Measurements from ENCODE around the gene SHOC1.
A peak's percentile ranks its signal among the peaks of the same experiment; 100 is the strongest.
"Not testable (repeated sequence)": the region's sequence is repeated elsewhere in the genome, so short reads cannot be mapped to it uniquely, and the experiment has no call there.

Gene SHOC1
- total RNA-seq = 0 to 2.6 (median 0) reads per million in 17 experiments

- DNase-seq = no peak
These were observed at the start of gene SHOC1 for GRCh38 chr9:111794835-111795556. Gene SHOC1 (minus strand): TSS chr9:111794937. CDS start chr9:111791418, 3,519 bp downstream.

GRCh38 chr9:111843971-111844370 is 49.2 kb upstream of the SHOC1 start:
- DNase-seq = no peak

GRCh38 chr9:111842313-111842712 is 47.6 kb upstream of the SHOC1 start:
- DNase-seq = no peak

- no peak for DNase-seq
These were observed 45.7 kb upstream of the SHOC1 start for GRCh38 chr9:111840442-111840841.

GRCh38 chr9:111839987-111840386 is 45.2 kb upstream of the SHOC1 start:
- peak in 2 of 4 experiments; percentile 50 to 57 for DNase-seq

- DNase-seq = peak; percentile 60 to 83 (median 76)
These were observed 44.6 kb upstream of the SHOC1 start for GRCh38 chr9:111839387-111839786.

GRCh38 chr9:111838439-111838838 is 43.7 kb upstream of the SHOC1 start:
- DNase-seq = no peak

- DNase-seq = no peak
These were observed 41.6 kb upstream of the SHOC1 start for GRCh38 chr9:111836311-111836710.

GRCh38 chr9:111833941-111834340 is 39.2 kb upstream of the SHOC1 start:
- DNase-seq = no peak

GRCh38 chr9:111832449-111832848 is 37.7 kb upstream of the SHOC1 start:
- no peak for DNase-seq

- DNase-seq = peak in 1 of 4 experiments; percentile 18
These were observed 36.8 kb upstream of the SHOC1 start for GRCh38 chr9:111831371-111832108.

GRCh38 chr9:111828193-111828592 is 33.5 kb upstream of the SHOC1 start:
- peak in 3 of 4 experiments; percentile 13 to 38 (median 21) for DNase-seq

GRCh38 chr9:111825468-111826145 is 30.9 kb upstream of the SHOC1 start:
- no peak for DNase-seq

GRCh38 chr9:111821006-111821528 is 26.3 kb upstream of the SHOC1 start:
- no peak for DNase-seq

- DNase-seq = no peak
These were observed 24.6 kb upstream of the SHOC1 start for GRCh38 chr9:111819360-111819759.

- no peak for DNase-seq
These were observed 20.7 kb upstream of the SHOC1 start for GRCh38 chr9:111815285-111816070.

- no peak for DNase-seq
These were observed 17.6 kb upstream of the SHOC1 start for GRCh38 chr9:111812337-111812736.

- DNase-seq = no peak
These were observed 16.2 kb upstream of the SHOC1 start for GRCh38 chr9:111810908-111811307.

GRCh38 chr9:111810415-111810814 is 15.7 kb upstream of the SHOC1 start:
- not testable (repeated sequence) for DNase-seq

GRCh38 chr9:111807197-111807596 is 12.5 kb upstream of the SHOC1 start:
- no peak for DNase-seq

GRCh38 chr9:111806259-111806658 is 11.5 kb upstream of the SHOC1 start:
- no peak for DNase-seq

- peak in 1 of 4 experiments; percentile 16 for DNase-seq
These were observed 11.1 kb upstream of the SHOC1 start for GRCh38 chr9:111805830-111806241.
